Heart right ventricle (tissue), 16 donors: ENCODE data around the gene CARD9. TPM values are rescaled to one million over a fixed set of nuclear protein-coding genes. Genes with fewer than 3 reads are reported as not detected.

Source experiments
- ATAC-seq, 8 donors: fragments of 200-7000 bp; cut with Tn5 transposase; one replicate each; pipeline ENCODE4 v1.9.1; 2020; ENCODE audit warnings: mild to moderate bottlenecking in 8 of 8, moderate library complexity in 8 of 8, moderate number of reproducible peaks in 1 of 8
- DNase-seq, 2 donors: peaks; one replicate each; pipeline ENCODE4 v3.0.0-alpha.2; 2020
- H3K27ac ChIP-seq, 10 donors: fragments of 200-600 bp; sonication (generic) in 2 of 10; one replicate each; pipeline versions ENCODE4 v1.5.0 to v1.8.0; 2020 to 2022; ENCODE audit warnings: mild to moderate bottlenecking in 3 of 10
- H3K27me3 ChIP-seq, 7 donors: fragments of 200-600 bp; one replicate each; pipeline ENCODE4 v1.8.0; 2021 to 2022; ENCODE audit warnings: mild to moderate bottlenecking in 2 of 7
- H3K36me3 ChIP-seq, 9 donors: fragments of 200-600 bp; sonication (generic) in 1 of 9; one replicate each; pipeline versions ENCODE4 v1.5.0 to v1.8.0; 2020 to 2022; ENCODE audit warnings: mild to moderate bottlenecking in 2 of 9
- H3K4me1 ChIP-seq, 9 donors: fragments of 200-600 bp; sonication (generic) in 1 of 9; one replicate each; pipeline versions ENCODE4 v1.5.0 to v1.8.0; 2020 to 2022; ENCODE audit warnings: mild to moderate bottlenecking in 4 of 9
- H3K4me3 ChIP-seq, 10 donors: fragments of 200-600 bp; sonication (generic) in 2 of 10; one replicate each; pipeline versions ENCODE4 v1.5.0 to v1.8.0; 2020 to 2022; ENCODE audit warnings: mild to moderate bottlenecking in 7 of 10, moderate library complexity in 2 of 10
- H3K9me3 ChIP-seq, 11 donors: fragments of 200-600 bp in 10 of 11; sonication (generic) in 2 of 11; one replicate each; pipeline versions ENCODE4 v1.5.0 to v1.8.0; 2013 to 2022; ENCODE audit warnings: mild to moderate bottlenecking in 2 of 11, control low read depth in 1 of 11, moderate library complexity in 1 of 11
- CTCF ChIP-seq, 9 donors: fragments of 200-600 bp; sonication (generic) in 2 of 9; IDR thresholded peaks; one replicate each; pipeline versions ENCODE4 v1.5.0 to v1.8.0; 2021 to 2022; ENCODE audit warnings: antibody characterized with exemption in 9 of 9, mild to moderate bottlenecking in 5 of 9, moderate library complexity in 1 of 9
- WGBS, 2 donors: extraction: QIAGEN DNeasy Blood & Tissue Kit; methylation state at CpG; one replicate each; pipeline ENCODE4 v1.1.7; 2013; ENCODE audit warnings: inconsistent platforms in 1 of 2; 5-methylcytosine and 5-hydroxymethylcytosine counted together
- intact Hi-C, 10 donors: fragments of 100-400 bp; cut with DNase I; formaldehyde crosslinking; loops; one replicate each; pipeline versions ENCODE4 v1.11.1 to v1.14.2; 2022
- polyA plus RNA-seq, 2 donors: library from polyadenylated mRNA; stranded (reverse); fragments of 200-250 nt; gene quantifications; one replicate each; pipeline ENCODE4 v1.2.3, GENCODE V29; 2013
- total RNA-seq, 10 donors: library from RNA; stranded (reverse); fragmentation: NEBNext Ultra II Directional in 3 of 10; extraction: Animal tissue kit (Norgen Biotek cat#: 25700) in 3 of 10; gene quantifications; one replicate each; pipeline versions ENCODE4 v1.2.1 to v1.2.4, GENCODE V29; 2021 to 2023
- donor health status: Arrhythmogenic right ventricular cardiomyopathy.
- donor health status: ischemic (EF 13 %, LVEDD 7.1; RV severe dilation, severe dysfunction).
- donor health status: healthy with polysubstance abuse.
- donor health status: DM: no; HTN: yes; CAD: no.
- donor health status: DM: no; HTN: no; CAD: no.
- donor health status: ischemic (EF 25% LVEDD 6.9; RV normal size, moderate dysfunction).
- donor health status: ischemic (EF 25% LVEDD 5.7; RV mildly dilated, moderate dysfunction).
- donor health status: healthy.
- donor health status: DM: yes; HTN: yes; CAD: no.
- donor health status: Ischemic cardiomyopathy.
- donor health status: ischemic (EF 35%, LVEDD 5.7; RV mildly dilated, moderate dysfunction).
- donor health status: nonischemic (EF 11% LVEDD 7.7; RV severe dilation, severe dysfunction).
- donor health status: DM: yes; HTN: yes; CAD: no.
- donor health status: PGD.
- donor health status: ischemic (EF 29% LVEDD 5.4; RV normal size, mild dysfunction).
- donor health status: nonischemic (EF 23%, LVEDD 6.1; RV moderate dilation, normal function).

The CARD9 gene
- total and polyA plus RNA-seq, 12 donors: 0.21 to 2.0 (median 1.1) TPM; not detected in 1

- no peak for TF ChIP-seq CTCF (IDR thresholded peaks at IDR 0.05)
- intact Hi-C loops: no loop called here
- no peaks in the 10 kb centered on the region for H3K9me3 ChIP-seq
- H3K4me1 ChIP-seq: peaks cover 0 to 15% (median 3%) of the 10 kb centered on the region in 9 donors
- ATAC-seq (peak; percentile 38 to 89 (median 72)), DNase-seq (peak in 1 of 2 donors; percentile 67)
- H3K27ac ChIP-seq: no peak overlapping the region
- no peak overlapping the region for H3K4me3 ChIP-seq
- WGBS, 2 donors: 45 to 54% methylated on average over 9 of the region's 9 CpGs
- H3K36me3 ChIP-seq: peaks cover 0 to 85% (median 21%) of the 10 kb centered on the region in 9 donors
- H3K27me3 ChIP-seq: no peaks in the 10 kb centered on the region
Measured at GRCh38 chr9:136381311-136381710, 7.8 kb upstream of the CARD9 start.

- Histone ChIP-seq H3K36me3 (peaks cover 0 to 78% (median 14%) of the 10 kb centered on the region in 9 donors), H3K27me3 (no peaks in the 10 kb centered on the region), H3K4me1 (peaks cover 0 to 15% (median 3%) of the 10 kb centered on the region in 9 donors), H3K4me3 (no peak overlapping the region), H3K27ac (no peak overlapping the region), H3K9me3 (no peaks in the 10 kb centered on the region)
- no peak for ATAC-seq
- 94 to 95% methylated on average over 17 of the region's 17 CpGs for WGBS, 2 donors
- intact Hi-C loops: no loop called here
- no peak for TF ChIP-seq CTCF (IDR thresholded peaks at IDR 0.05)
- no peak for DNase-seq
Measured at GRCh38 chr9:136380381-136380780, 6.9 kb upstream of the CARD9 start.

GRCh38 chr9:136379891-136380290 is 6.4 kb upstream of the CARD9 start:
- intact Hi-C loops: no loop called here
- Histone ChIP-seq H3K4me1 (peaks cover 0 to 15% (median 3%) of the 10 kb centered on the region in 9 donors), H3K4me3 (no peak overlapping the region), H3K9me3 (no peaks in the 10 kb centered on the region), H3K27me3 (no peaks in the 10 kb centered on the region), H3K36me3 (peaks cover 0 to 75% (median 14%) of the 10 kb centered on the region in 9 donors), H3K27ac (no peak overlapping the region)
- no peak for DNase-seq
- ATAC-seq: no peak
- 93 to 94% methylated on average over 11 of the region's 11 CpGs for WGBS, 2 donors
- TF ChIP-seq CTCF (IDR thresholded peaks at IDR 0.05): no peak

GRCh38 chr9:136379401-136379800 is 5.9 kb upstream of the CARD9 start:
- Histone ChIP-seq H3K4me1 (peaks cover 0 to 15% (median 3%) of the 10 kb centered on the region in 9 donors), H3K36me3 (peaks cover 0 to 70% (median 12%) of the 10 kb centered on the region in 9 donors), H3K9me3 (no peaks in the 10 kb centered on the region), H3K27me3 (no peaks in the 10 kb centered on the region), H3K27ac (no peak overlapping the region), H3K4me3 (no peak overlapping the region)
- intact Hi-C loops: no loop called here
- DNase-seq (no peak), ATAC-seq (no peak)
- WGBS, 2 donors: 92 to 95% methylated on average over 11 of the region's 11 CpGs
- no peak for TF ChIP-seq CTCF (IDR thresholded peaks at IDR 0.05)
